IMR-90 (cell line): ENCODE measurements around the gene GP9. TPM values are rescaled to one million over a fixed set of nuclear protein-coding genes. Genes with fewer than 3 reads are reported as not detected.

Experiments
- ATAC-seq: fragments of 200-7000 bp; cut with Tn5 transposase; 2 replicates; pipeline ENCODE4 v1.9.1; 2020; ENCODE audit warnings: low read depth, mild to moderate bottlenecking, moderate library complexity
- BruUV-seq: library from RNA; stranded (reverse); fragments of 400-500 nt; replicated peaks from 2 replicates; lab custom pipeline; 2021; lab: Mats Ljungman, UMichigan
- CTCF ChIA-PET: fragments of 300-600 bp; formaldehyde crosslinking; extraction: SDS; loops from one replicate; lab custom pipeline; 2021; ENCODE audit warnings: antibody characterized with exemption; lab: Yijun Ruan, JAX
- POLR2A ChIA-PET: fragments of 300-600 bp; sonication (Branson Sonifier 250); formaldehyde crosslinking; loops from one replicate; lab custom pipeline; 2022; ENCODE audit warnings: antibody characterized with exemption; ENCODE audit not compliant: unreplicated experiment; lab: Charles Lee
- DNase-seq: peaks from one replicate; pipeline ENCODE4 v3.0.0; 2013
- H2AFZ ChIP-seq: replicated peaks from 2 replicates; pipeline ENCODE3; 2013; ENCODE audit warnings: low read length, mild to moderate bottlenecking; ENCODE audit not compliant: poor library complexity
- H2AK5ac ChIP-seq: 2 replicates; pipeline ENCODE4 v1.6.1; 2013; ENCODE audit warnings: low read depth, low read length, inconsistent platforms
- H2AK9ac ChIP-seq: replicated peaks from 2 replicates; pipeline ENCODE3; 2013; ENCODE audit warnings: mild to moderate bottlenecking, low read depth, low read length, moderate library complexity; ENCODE audit not compliant: poor library complexity
- H2BK120ac ChIP-seq: 2 replicates; pipeline ENCODE4 v1.6.1; 2013; ENCODE audit warnings: low read depth, low read length, inconsistent platforms
- H2BK15ac ChIP-seq: 3 replicates; pipeline ENCODE4 v1.6.1; 2013; ENCODE audit warnings: low read depth, low read length, inconsistent platforms
- H2BK20ac ChIP-seq: 2 replicates; pipeline ENCODE4 v1.6.1; 2013; ENCODE audit warnings: low read depth, mild to moderate bottlenecking, inconsistent platforms, low read length, moderate library complexity
- H2BK5ac ChIP-seq: 2 replicates; pipeline ENCODE4 v1.6.1; 2013; ENCODE audit warnings: mild to moderate bottlenecking, low read depth, low read length, inconsistent platforms; ENCODE audit not compliant: poor library complexity, severe bottlenecking
- H3K14ac ChIP-seq: replicated peaks from 2 replicates; pipeline ENCODE4 v1.6.1; 2013; ENCODE audit warnings: low read depth, low read length, inconsistent platforms
- H3K18ac ChIP-seq: 2 replicates; pipeline ENCODE4 v1.6.1; 2013; ENCODE audit warnings: low read depth, low read length, control low read depth
- H3K23ac ChIP-seq: 2 replicates; pipeline ENCODE4 v1.6.1; 2013; ENCODE audit warnings: low read depth, low read length, inconsistent platforms
- H3K27ac ChIP-seq: 2 replicates; pipeline ENCODE4 v1.5.1; 2013; ENCODE audit warnings: mild to moderate bottlenecking, control low read depth, low read length; ENCODE audit not compliant: insufficient read depth
- H3K27me3 ChIP-seq: 2 replicates; pipeline ENCODE4 v1.6.1; 2013; ENCODE audit warnings: low read length; ENCODE audit not compliant: control insufficient read depth, insufficient read depth
- H3K36me3 ChIP-seq: 2 replicates; pipeline ENCODE4 v1.6.1; 2013; ENCODE audit warnings: low read length, mixed read lengths; ENCODE audit not compliant: control insufficient read depth, insufficient read depth
- H3K4ac ChIP-seq: 2 replicates; pipeline ENCODE4 v1.6.1; 2013; ENCODE audit warnings: low read depth, low read length, inconsistent platforms
- H3K4me1 ChIP-seq: 2 replicates; pipeline ENCODE4 v1.6.1; 2013; ENCODE audit warnings: low read length, mixed read lengths; ENCODE audit not compliant: control insufficient read depth, insufficient read depth
- H3K4me2 ChIP-seq: 2 replicates; pipeline ENCODE4 v1.6.1; 2013; ENCODE audit warnings: low read depth, mild to moderate bottlenecking, control low read depth, low read length, moderate library complexity
- H3K4me3 ChIP-seq: 2 replicates; pipeline ENCODE4 v1.5.1; 2013; ENCODE audit warnings: low read depth, mild to moderate bottlenecking, control low read depth, low read length, moderate library complexity; ENCODE audit not compliant: insufficient read depth
- H3K56ac ChIP-seq: 2 replicates; pipeline ENCODE4 v1.6.1; 2013; ENCODE audit warnings: low read length, inconsistent platforms; ENCODE audit not compliant: insufficient read depth; ENCODE audit errors: extremely low read depth
- H3K79me1 ChIP-seq, 2 experiments: 2 replicates each; pipeline ENCODE4 v1.6.1; 2013; ENCODE audit warnings: low read length in 2 of 2, inconsistent platforms in 1 of 2, low read depth in 1 of 2
- H3K9ac ChIP-seq: 2 replicates; pipeline ENCODE4 v1.6.1; 2013; ENCODE audit warnings: low read depth, low read length, control low read depth
- H3K9me1 ChIP-seq: 2 replicates; pipeline ENCODE4 v1.6.1; 2013; ENCODE audit warnings: low read length, inconsistent platforms; ENCODE audit not compliant: insufficient read depth
- H3K9me3 ChIP-seq: 2 replicates; pipeline ENCODE4 v1.6.1; 2013; ENCODE audit warnings: low read length; ENCODE audit not compliant: control insufficient read depth, insufficient read depth
- H4K20me1 ChIP-seq: 2 replicates; pipeline ENCODE4 v1.6.1; 2013; ENCODE audit warnings: low read length, inconsistent platforms; ENCODE audit not compliant: insufficient read depth
- H4K5ac ChIP-seq: 2 replicates; pipeline ENCODE4 v1.6.1; 2013; ENCODE audit warnings: mild to moderate bottlenecking, low read depth, low read length, control low read depth
- H4K8ac ChIP-seq, 2 experiments: 2 replicates each; pipeline ENCODE4 v1.6.1; 2013; ENCODE audit warnings: low read depth in 2 of 2, low read length in 2 of 2, control low read depth in 1 of 2, inconsistent platforms in 1 of 2
- H4K91ac ChIP-seq: 2 replicates; pipeline ENCODE4 v1.6.1; 2013; ENCODE audit warnings: low read depth, low read length, inconsistent platforms; ENCODE audit not compliant: insufficient read depth
- BHLHE40 ChIP-seq: fragments of 150-350 bp; IDR thresholded peaks from 2 replicates; pipeline ENCODE4 v1.6.1; 2016; ENCODE audit warnings: mild to moderate bottlenecking, low read depth, low read length
- CHD1 ChIP-seq: IDR thresholded peaks from 2 replicates; pipeline ENCODE4 v1.6.1; 2012; ENCODE audit warnings: low read depth, low read length, improper control_type of control experiment
- FOS ChIP-seq: fragments of 150-350 bp; IDR thresholded peaks from 2 replicates; pipeline ENCODE4 v1.6.1; 2016; ENCODE audit warnings: low read depth, low read length
- MAFK ChIP-seq: IDR thresholded peaks from 2 replicates; pipeline ENCODE4 v1.6.1; 2012; ENCODE audit warnings: low read depth, low read length, improper control_type of control experiment
- MXI1 ChIP-seq: IDR thresholded peaks from 2 replicates; pipeline ENCODE4 v1.6.1; 2012; ENCODE audit warnings: low read depth, mild to moderate bottlenecking, low read length, moderate library complexity, borderline replicate concordance
- RAD21 ChIP-seq: IDR thresholded peaks from 2 replicates; pipeline ENCODE4 v1.6.1; 2012; ENCODE audit warnings: low read length, improper control_type of control experiment
- WGBS, 2 experiments: methylation state at CpG; one replicate each; pipeline versions ENCODE4 v1.1.5 to v1.1.7; 2013; ENCODE audit warnings: missing lambda C conversion rate in 2 of 2; ENCODE audit not compliant: insufficient read length in 1 of 2; ENCODE audit errors: extremely low coverage in 2 of 2; 5-methylcytosine and 5-hydroxymethylcytosine counted together
- dilution Hi-C: fragments of 300-500 bp; cut with HindIII; formaldehyde crosslinking; loops from one replicate; pipeline ENCODE4 v1.14.3; 2018; ENCODE audit warnings: low sequenced_read_pairs; ENCODE audit not compliant: unreplicated experiment
- in situ Hi-C: fragments of 300-500 bp; cut with MboI; formaldehyde crosslinking; loops from 3 replicates; pipeline ENCODE4 v1.14.3; 2019; ENCODE audit warnings: low sequenced_read_pairs, inconsistent platforms, mixed read lengths
- intact Hi-C: fragments of 100-400 bp; cut with micrococcal nuclease; formaldehyde crosslinking; loops from 2 replicates; pipeline ENCODE4 v1.10.0; 2022
- polyA plus RNA-seq, 3 experiments: library from polyadenylated mRNA; depleted of rRNA; stranded (reverse); fragments of >200 nt; gene quantifications; 2 replicates each; pipeline ENCODE4 v1.2.3, GENCODE V29; 2012; ENCODE audit warnings: low replicate concordance in 1 of 3
- total RNA-seq: library from RNA; depleted of rRNA; stranded (reverse); fragments of >200 nt; gene quantifications from 2 replicates; pipeline ENCODE4 v1.2.3, GENCODE V29; 2012
- TF ChIP-seq, protein P1 (sequence below): fragments of 150-350 bp; IDR thresholded peaks from 2 replicates; pipeline ENCODE4 v1.6.1; 2016; ENCODE audit warnings: low read depth, mild to moderate bottlenecking, low read length, moderate library complexity, borderline replicate concordance
- TF ChIP-seq, protein P2 (sequence below): conservative IDR thresholded peaks from 2 replicates; pipeline ENCODE4 v1.5.1; 2012; ENCODE audit warnings: mild to moderate bottlenecking, low read depth, low read length, improper control_type of control experiment

GP9 gene
- total and polyA plus RNA-seq, 2 of the 4 experiments (the other 2 are of a cell fraction): not detected

DNA sequence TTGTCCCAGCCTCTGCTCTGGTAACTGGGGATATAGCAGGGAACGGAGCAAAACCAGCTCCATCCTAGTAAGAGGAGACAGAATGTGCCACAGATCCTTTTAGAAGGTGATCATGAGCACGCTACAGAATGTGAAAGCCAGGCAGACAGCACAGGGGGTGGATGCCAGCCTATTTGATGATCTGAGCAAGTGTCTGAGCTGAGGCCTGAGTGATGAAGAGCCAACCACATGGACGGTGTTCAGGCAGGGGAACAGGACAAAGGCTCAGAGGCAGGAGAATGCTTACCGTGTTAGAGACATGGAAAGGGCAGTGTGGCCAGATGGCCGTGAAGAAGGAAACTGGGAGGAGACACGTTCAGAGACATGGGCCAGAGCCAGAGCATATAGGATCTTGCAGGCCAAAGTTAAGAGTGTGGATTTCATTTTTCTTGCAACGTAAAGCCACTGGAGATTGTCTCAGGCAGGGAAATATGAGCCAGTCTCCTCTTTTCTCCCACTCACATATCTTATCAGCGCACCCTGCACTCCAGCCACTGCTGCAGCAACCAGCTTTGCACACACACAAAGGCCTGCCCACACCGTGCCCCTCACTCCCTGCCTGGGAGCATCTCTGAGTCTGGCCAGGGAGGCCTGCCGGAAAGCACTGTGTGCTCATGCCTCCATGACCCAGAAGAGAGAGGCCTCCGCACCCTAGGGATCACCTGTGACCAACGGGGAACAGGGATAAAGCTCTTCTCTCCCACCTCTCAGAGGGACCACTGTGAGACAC lies 41.0 kb downstream of the GP9 start:
- Histone ChIP-seq H3K18ac (no peak overlapping the region), H4K5ac (no peak overlapping the region), H2AK9ac (no peak overlapping the region), H3K4me2 (no peak overlapping the region), H2AK5ac (no peak overlapping the region), H2BK20ac (no peak overlapping the region), H3K9me1 (peaks cover 8% of the 10 kb centered on the region; the same call in 1 of the 2 replicates), H3K4me1 (no peaks in the 10 kb centered on the region), H3K36me3 (peaks cover 12% of the 10 kb centered on the region), H3K14ac (no peak overlapping the region), H3K56ac (no peak overlapping the region), H2BK5ac (no peak overlapping the region), H3K27me3 (no peaks in the 10 kb centered on the region), H2BK15ac (no peak overlapping the region), H3K23ac (no peak overlapping the region), H4K8ac (no peak overlapping the region), H3K4me3 (no peak overlapping the region), H4K20me1 (peaks cover 75% of the 10 kb centered on the region), H2BK120ac (no peak overlapping the region), H3K4ac (no peak overlapping the region), H3K9me3 (no peaks in the 10 kb centered on the region), H3K79me1 (peaks cover 27 to 72% of the 10 kb centered on the region in 2 experiments), H2AFZ (no peak overlapping the region), H3K27ac (no peak overlapping the region), H4K91ac (no peak overlapping the region), H3K9ac (no peak overlapping the region)
- in situ Hi-C loops (no loop called here), intact Hi-C loops (no loop called here), dilution Hi-C loops (no loop called here)
- no peak for DNase-seq
- CTCF ChIA-PET: interaction anchor here (0.6 kb wide), 1 partner anchor 86 kb away, joined by 3 read pairs; no protein-coding TSS in a partner anchor
- BruUV-seq: no TSS peak
- WGBS, 2 experiments: 79% methylated on average over 4 of the region's 12 CpGs; no CpG with 5 or more reads in 1 of the 2 experiments
- TF ChIP-seq, protein P1, sequence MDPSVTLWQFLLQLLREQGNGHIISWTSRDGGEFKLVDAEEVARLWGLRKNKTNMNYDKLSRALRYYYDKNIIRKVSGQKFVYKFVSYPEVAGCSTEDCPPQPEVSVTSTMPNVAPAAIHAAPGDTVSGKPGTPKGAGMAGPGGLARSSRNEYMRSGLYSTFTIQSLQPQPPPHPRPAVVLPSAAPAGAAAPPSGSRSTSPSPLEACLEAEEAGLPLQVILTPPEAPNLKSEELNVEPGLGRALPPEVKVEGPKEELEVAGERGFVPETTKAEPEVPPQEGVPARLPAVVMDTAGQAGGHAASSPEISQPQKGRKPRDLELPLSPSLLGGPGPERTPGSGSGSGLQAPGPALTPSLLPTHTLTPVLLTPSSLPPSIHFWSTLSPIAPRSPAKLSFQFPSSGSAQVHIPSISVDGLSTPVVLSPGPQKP: no peak
- TF ChIP-seq RAD21: no peak
- TF ChIP-seq, protein P2, sequence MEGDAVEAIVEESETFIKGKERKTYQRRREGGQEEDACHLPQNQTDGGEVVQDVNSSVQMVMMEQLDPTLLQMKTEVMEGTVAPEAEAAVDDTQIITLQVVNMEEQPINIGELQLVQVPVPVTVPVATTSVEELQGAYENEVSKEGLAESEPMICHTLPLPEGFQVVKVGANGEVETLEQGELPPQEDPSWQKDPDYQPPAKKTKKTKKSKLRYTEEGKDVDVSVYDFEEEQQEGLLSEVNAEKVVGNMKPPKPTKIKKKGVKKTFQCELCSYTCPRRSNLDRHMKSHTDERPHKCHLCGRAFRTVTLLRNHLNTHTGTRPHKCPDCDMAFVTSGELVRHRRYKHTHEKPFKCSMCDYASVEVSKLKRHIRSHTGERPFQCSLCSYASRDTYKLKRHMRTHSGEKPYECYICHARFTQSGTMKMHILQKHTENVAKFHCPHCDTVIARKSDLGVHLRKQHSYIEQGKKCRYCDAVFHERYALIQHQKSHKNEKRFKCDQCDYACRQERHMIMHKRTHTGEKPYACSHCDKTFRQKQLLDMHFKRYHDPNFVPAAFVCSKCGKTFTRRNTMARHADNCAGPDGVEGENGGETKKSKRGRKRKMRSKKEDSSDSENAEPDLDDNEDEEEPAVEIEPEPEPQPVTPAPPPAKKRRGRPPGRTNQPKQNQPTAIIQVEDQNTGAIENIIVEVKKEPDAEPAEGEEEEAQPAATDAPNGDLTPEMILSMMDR: no peak
- TF ChIP-seq BHLHE40: no peak
- no peak for TF ChIP-seq FOS
- TF ChIP-seq MXI1: no peak
- TF ChIP-seq MAFK: no peak
- TF ChIP-seq CHD1: no peak
- 0 out of 2 replicates have a peak, but pooled peaks have one; percentile 11 for ATAC-seq
- POLR2A ChIA-PET: no interaction called here
